Fibroblast of lung (primary cell): ENCODE data around the gene AGAP1.

ENCODE experiments used
- EZH2 ChIP-seq: IDR thresholded peaks from 2 replicates; pipeline ENCODE4 v1.5.1; 2012; ENCODE audit warnings: low read length, control low read depth, mild to moderate bottlenecking; ENCODE audit errors: missing control alignments
- TF ChIP-seq, protein P1 (sequence below), 2 donors: IDR thresholded peaks in 1 of 2; conservative IDR thresholded peaks in 1 of 2; 1 replicate in 1 of 2; 2 replicates in 1 of 2; pipeline ENCODE4 v1.5.1; 2011 to 2012; ENCODE audit warnings: low read length in 2 of 2, control low read depth in 1 of 2, inconsistent platforms in 1 of 2, low read depth in 1 of 2, mild to moderate bottlenecking in 1 of 2

DNA sequence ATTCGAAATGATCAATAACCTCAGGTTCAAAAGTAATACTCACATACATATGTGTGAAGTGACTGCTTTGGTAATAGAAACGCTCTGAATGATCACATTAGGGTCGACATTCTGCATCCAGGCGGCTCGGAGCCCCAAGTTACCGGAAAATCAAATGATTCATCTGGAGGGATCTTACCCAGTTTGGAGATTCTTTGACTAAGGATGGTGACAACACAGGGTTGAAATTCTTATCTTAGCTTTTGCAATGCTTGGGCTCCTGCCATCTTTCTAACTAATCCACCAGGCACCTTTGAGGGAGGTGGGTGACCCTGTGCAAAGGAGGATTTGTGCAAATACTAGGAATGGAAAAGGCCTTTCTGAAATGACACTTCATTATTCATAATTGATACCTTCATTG lies 663.5 kb downstream of the AGAP1 start:
- TF ChIP-seq, protein P1, sequence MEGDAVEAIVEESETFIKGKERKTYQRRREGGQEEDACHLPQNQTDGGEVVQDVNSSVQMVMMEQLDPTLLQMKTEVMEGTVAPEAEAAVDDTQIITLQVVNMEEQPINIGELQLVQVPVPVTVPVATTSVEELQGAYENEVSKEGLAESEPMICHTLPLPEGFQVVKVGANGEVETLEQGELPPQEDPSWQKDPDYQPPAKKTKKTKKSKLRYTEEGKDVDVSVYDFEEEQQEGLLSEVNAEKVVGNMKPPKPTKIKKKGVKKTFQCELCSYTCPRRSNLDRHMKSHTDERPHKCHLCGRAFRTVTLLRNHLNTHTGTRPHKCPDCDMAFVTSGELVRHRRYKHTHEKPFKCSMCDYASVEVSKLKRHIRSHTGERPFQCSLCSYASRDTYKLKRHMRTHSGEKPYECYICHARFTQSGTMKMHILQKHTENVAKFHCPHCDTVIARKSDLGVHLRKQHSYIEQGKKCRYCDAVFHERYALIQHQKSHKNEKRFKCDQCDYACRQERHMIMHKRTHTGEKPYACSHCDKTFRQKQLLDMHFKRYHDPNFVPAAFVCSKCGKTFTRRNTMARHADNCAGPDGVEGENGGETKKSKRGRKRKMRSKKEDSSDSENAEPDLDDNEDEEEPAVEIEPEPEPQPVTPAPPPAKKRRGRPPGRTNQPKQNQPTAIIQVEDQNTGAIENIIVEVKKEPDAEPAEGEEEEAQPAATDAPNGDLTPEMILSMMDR (conservative IDR thresholded peaks at IDR 0.05 in 1 of 2, IDR thresholded peaks at IDR 0.05 in 1 of 2; ENCODE audit: low read depth in 1 of 2, low read length in 2 of 2) = no peak
- TF ChIP-seq EZH2 = no peak
